Fibroblast of lung (primary cell): ENCODE results near the gene BOLA1. TPM values are rescaled to one million over a fixed set of nuclear protein-coding genes. Genes with fewer than 3 reads are reported as not detected.

Source experiments
- DNase-seq, 2 donors: peaks; one replicate each; pipeline versions ENCODE4 v3.0.0 to v3.0.0-alpha.2; 2010; ENCODE audit warnings: low read depth in 2 of 2
- H2AFZ ChIP-seq: 2 replicates; pipeline ENCODE4 v1.5.1; 2012; ENCODE audit warnings: low read length, control low read depth, inconsistent platforms
- H3K27ac ChIP-seq: 2 replicates; pipeline ENCODE4 v1.5.1; 2011; ENCODE audit warnings: low read length, control low read depth; ENCODE audit not compliant: insufficient read depth
- H3K27me3 ChIP-seq: 2 replicates; pipeline ENCODE4 v1.5.1; 2011; ENCODE audit warnings: mild to moderate bottlenecking, low read length; ENCODE audit not compliant: control insufficient read depth, insufficient read depth
- H3K36me3 ChIP-seq: 2 replicates; pipeline ENCODE4 v1.5.1; 2011; ENCODE audit warnings: low read length; ENCODE audit not compliant: control insufficient read depth, insufficient read depth
- H3K4me1 ChIP-seq: 2 replicates; pipeline ENCODE4 v1.5.1; 2011; ENCODE audit warnings: low read length; ENCODE audit not compliant: control insufficient read depth, insufficient read depth; ENCODE audit errors: extremely low read depth
- H3K4me2 ChIP-seq: 2 replicates; pipeline ENCODE4 v1.5.1; 2011; ENCODE audit warnings: low read length, control low read depth; ENCODE audit not compliant: insufficient read depth; ENCODE audit errors: extremely low read depth
- H3K4me3 ChIP-seq, 4 experiments: fragments of 200-600 bp in 1 of 4; sonication (generic) in 1 of 4; replicated peaks in 1 of 4; 2 replicates each; pipeline ENCODE4 v1.5.1; 2011 to 2016; ENCODE audit warnings: low read length in 4 of 4, low read depth in 3 of 4, mild to moderate bottlenecking in 3 of 4, control low read depth in 2 of 4, inconsistent platforms in 1 of 4, mixed read lengths in 1 of 4; ENCODE audit not compliant: insufficient read depth in 1 of 4; ENCODE audit errors: control extremely low read depth in 1 of 4
- H3K79me2 ChIP-seq: 2 replicates; pipeline ENCODE4 v1.5.1; 2012; ENCODE audit warnings: mild to moderate bottlenecking, low read length, inconsistent platforms; ENCODE audit not compliant: control insufficient read depth, insufficient read depth
- H3K9ac ChIP-seq: 2 replicates; pipeline ENCODE4 v1.5.1; 2011; ENCODE audit warnings: mild to moderate bottlenecking, low read length, control low read depth; ENCODE audit not compliant: insufficient read depth
- H3K9me3 ChIP-seq: 2 replicates; pipeline ENCODE4 v1.5.1; 2012; ENCODE audit warnings: low read depth, low read length; ENCODE audit not compliant: control insufficient read depth, insufficient read depth
- H4K20me1 ChIP-seq: 2 replicates; pipeline ENCODE4 v1.5.1; 2011; ENCODE audit warnings: low read length; ENCODE audit not compliant: control insufficient read depth, insufficient read depth; ENCODE audit errors: extremely low read depth
- CTCF ChIP-seq, 2 donors: IDR thresholded peaks in 1 of 2; conservative IDR thresholded peaks in 1 of 2; 1 replicate in 1 of 2; 2 replicates in 1 of 2; pipeline ENCODE4 v1.5.1; 2011 to 2012; ENCODE audit warnings: low read length in 2 of 2, control low read depth in 1 of 2, inconsistent platforms in 1 of 2, low read depth in 1 of 2, mild to moderate bottlenecking in 1 of 2
- EZH2 ChIP-seq: IDR thresholded peaks from 2 replicates; pipeline ENCODE4 v1.5.1; 2012; ENCODE audit warnings: low read length, control low read depth, mild to moderate bottlenecking; ENCODE audit errors: missing control alignments
- polyA plus RNA-seq, 2 donors: library from polyadenylated mRNA; depleted of rRNA in 1 of 2; stranded (reverse) in 1 of 2; unstranded in 1 of 2; fragments of >200 nt; gene quantifications; 2 replicates each; pipeline ENCODE4 v1.2.1, GENCODE V29; 2011 to 2012; ENCODE audit warnings: missing spikeins in 1 of 2
- total RNA-seq: library from RNA; depleted of rRNA; stranded (reverse); fragments of >200 nt; gene quantifications from 2 replicates; pipeline ENCODE4 v1.2.1, GENCODE V29; 2014

The BOLA1 gene
- total and polyA plus RNA-seq, 2 donors (not counting 1 experiment from before 2014, with no cell fraction given), result 6.4 to 12.4 TPM

GRCh38 chr1:149945206-149945605 is 45.8 kb downstream of the BOLA1 start:
- Histone ChIP-seq H4K20me1 (no peaks in the 10 kb centered on the region), H3K27me3 (no peaks in the 10 kb centered on the region), H3K4me1 (no peaks in the 10 kb centered on the region), H3K79me2 (no peaks in the 10 kb centered on the region), H3K9ac (no peak overlapping the region), H3K36me3 (peaks cover 11% of the 10 kb centered on the region), H3K9me3 (no peaks in the 10 kb centered on the region), H3K4me2 (no peak overlapping the region), H2AFZ (no peak overlapping the region), H3K4me3 (no peak overlapping the region), H3K27ac (no peak overlapping the region)
- TF ChIP-seq EZH2 (no peak), CTCF (conservative IDR thresholded peaks at IDR 0.05 in 1 of 2, IDR thresholded peaks at IDR 0.05 in 1 of 2; ENCODE audit: low read depth in 1 of 2, low read length in 2 of 2) (no peak)
- no peak for DNase-seq

- no peak overlapping the region for H3K4me3 ChIP-seq
- H3K4me2 ChIP-seq, result no peak overlapping the region
- peaks cover 7% of the 10 kb centered on the region for H3K36me3 ChIP-seq
- no peak for DNase-seq
- no peaks in the 10 kb centered on the region for H3K79me2 ChIP-seq
- no peak overlapping the region for H3K9ac ChIP-seq
- no peaks in the 10 kb centered on the region for H3K9me3 ChIP-seq
- TF ChIP-seq CTCF (conservative IDR thresholded peaks at IDR 0.05 in 1 of 2, IDR thresholded peaks at IDR 0.05 in 1 of 2; ENCODE audit: low read depth in 1 of 2, low read length in 2 of 2) (no peak), EZH2 (no peak)
- H4K20me1 ChIP-seq, result no peaks in the 10 kb centered on the region
- no peak overlapping the region for H2AFZ ChIP-seq
- H3K27me3 ChIP-seq, result no peaks in the 10 kb centered on the region
- H3K4me1 ChIP-seq, result no peaks in the 10 kb centered on the region
- no peak overlapping the region for H3K27ac ChIP-seq
These were observed 50.5 kb downstream of the BOLA1 start for GRCh38 chr1:149949911-149950310.

Other genes starting within 250 kb of the BOLA1 start
- not detected in 2 replicates for gene FCGR1A, start 116.9 kb upstream of the BOLA1 start, total RNA-seq
- gene FCGR1A, start 116.9 kb upstream of the BOLA1 start, polyA plus RNA-seq, result not detected in 2 replicates
- 17.5 and 39.6 TPM in 2 replicates for gene SV2A, start 18.3 kb downstream of the BOLA1 start, total RNA-seq
- gene SV2A, start 18.3 kb downstream of the BOLA1 start, polyA plus RNA-seq, result 26.8 and 35.8 TPM in 2 replicates
- 8.0 and 9.9 TPM in 2 replicates for gene SF3B4, start 28.2 kb downstream of the BOLA1 start, total RNA-seq
- 29.9 and 41.2 TPM in 2 replicates for gene SF3B4, start 28.2 kb downstream of the BOLA1 start, polyA plus RNA-seq
- 5.6 and 14.0 TPM in 2 replicates for gene MTMR11, start 37.3 kb downstream of the BOLA1 start, total RNA-seq
- 14.5 and 17.5 TPM in 2 replicates for gene MTMR11, start 37.3 kb downstream of the BOLA1 start, polyA plus RNA-seq
- gene OTUD7B, start 111.2 kb downstream of the BOLA1 start, total RNA-seq, result 14.1 and 17.3 TPM in 2 replicates
- 10.1 and 12.6 TPM in 2 replicates for gene OTUD7B, start 111.2 kb downstream of the BOLA1 start, polyA plus RNA-seq
- 30.6 and 42.6 TPM in 2 replicates for gene VPS45, start 168.2 kb downstream of the BOLA1 start, total RNA-seq
- 43.2 and 50.0 TPM in 2 replicates for gene VPS45, start 168.2 kb downstream of the BOLA1 start, polyA plus RNA-seq